Endothelial cell (in vitro differentiated cells): Measurements from ENCODE around the gene GLT8D1. TPM values are rescaled to one million over a fixed set of nuclear protein-coding genes. Genes with fewer than 3 reads are reported as not detected.
A peak's percentile ranks its signal among the peaks of the same experiment; 100 is the strongest.
"Not testable (repeated sequence)": the region's sequence is repeated elsewhere in the genome, so short reads cannot be mapped to it uniquely, and the experiment has no call there.

Source experiments
- DNase-seq: peaks from one replicate; pipeline ENCODE4 v3.0.0; 2021; ENCODE audit warnings: low spot score
- H3K27ac Mint-ChIP-seq: one replicate; pipeline ENCODE4 v1.8.0; 2021; ENCODE audit warnings: mixed read lengths, inconsistent platforms; ENCODE audit not compliant: unreplicated experiment
- H3K27me3 Mint-ChIP-seq: one replicate; pipeline ENCODE4 v1.8.0; 2021; ENCODE audit warnings: mild to moderate bottlenecking, moderate library complexity, mixed read lengths, inconsistent platforms; ENCODE audit not compliant: unreplicated experiment
- H3K36me3 Mint-ChIP-seq: one replicate; pipeline ENCODE4 v1.8.0; 2021; ENCODE audit warnings: mild to moderate bottlenecking, low read depth, mixed read lengths, inconsistent platforms; ENCODE audit not compliant: unreplicated experiment
- H3K4me1 Mint-ChIP-seq: one replicate; pipeline ENCODE4 v1.8.0; 2021; ENCODE audit warnings: mild to moderate bottlenecking, mixed read lengths, inconsistent platforms; ENCODE audit not compliant: unreplicated experiment
- H3K4me3 Mint-ChIP-seq: one replicate; pipeline ENCODE4 v1.8.0; 2021; ENCODE audit warnings: mild to moderate bottlenecking, mixed read lengths, inconsistent platforms; ENCODE audit not compliant: unreplicated experiment
- H3K9me3 Mint-ChIP-seq: one replicate; pipeline ENCODE4 v1.8.0; 2021; ENCODE audit warnings: mixed read lengths, inconsistent platforms; ENCODE audit not compliant: unreplicated experiment
- total RNA-seq: library from RNA; stranded (reverse); fragmentation: NEBNext Ultra II Directional; extraction: Animal tissue kit (Norgen Biotek cat#: 25700); gene quantifications from one replicate; pipeline ENCODE4 v1.2.1, GENCODE V29; 2021; ENCODE audit not compliant: unreplicated experiment
- TF ChIP-seq, protein P1 (sequence below): fragments of 200-600 bp; sonication (generic); IDR thresholded peaks from one replicate; pipeline ENCODE4 v1.5.0; 2021; ENCODE audit warnings: antibody characterized with exemption; ENCODE audit not compliant: unreplicated experiment

The GLT8D1 gene
- total RNA-seq, 1 donor from 2014 or later, result 54.7 TPM

- Mint-ChIP-seq H3K27ac (peak overlapping the region; percentile 36), H3K9me3 (no peaks in the 10 kb centered on the region), H3K36me3 (peaks cover 20% of the 10 kb centered on the region), H3K4me1 (peaks cover 20% of the 10 kb centered on the region), H3K27me3 (peaks cover 3% of the 10 kb centered on the region), H3K4me3 (no peak overlapping the region)
- TF ChIP-seq, protein P1, sequence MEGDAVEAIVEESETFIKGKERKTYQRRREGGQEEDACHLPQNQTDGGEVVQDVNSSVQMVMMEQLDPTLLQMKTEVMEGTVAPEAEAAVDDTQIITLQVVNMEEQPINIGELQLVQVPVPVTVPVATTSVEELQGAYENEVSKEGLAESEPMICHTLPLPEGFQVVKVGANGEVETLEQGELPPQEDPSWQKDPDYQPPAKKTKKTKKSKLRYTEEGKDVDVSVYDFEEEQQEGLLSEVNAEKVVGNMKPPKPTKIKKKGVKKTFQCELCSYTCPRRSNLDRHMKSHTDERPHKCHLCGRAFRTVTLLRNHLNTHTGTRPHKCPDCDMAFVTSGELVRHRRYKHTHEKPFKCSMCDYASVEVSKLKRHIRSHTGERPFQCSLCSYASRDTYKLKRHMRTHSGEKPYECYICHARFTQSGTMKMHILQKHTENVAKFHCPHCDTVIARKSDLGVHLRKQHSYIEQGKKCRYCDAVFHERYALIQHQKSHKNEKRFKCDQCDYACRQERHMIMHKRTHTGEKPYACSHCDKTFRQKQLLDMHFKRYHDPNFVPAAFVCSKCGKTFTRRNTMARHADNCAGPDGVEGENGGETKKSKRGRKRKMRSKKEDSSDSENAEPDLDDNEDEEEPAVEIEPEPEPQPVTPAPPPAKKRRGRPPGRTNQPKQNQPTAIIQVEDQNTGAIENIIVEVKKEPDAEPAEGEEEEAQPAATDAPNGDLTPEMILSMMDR, result no peak
- no peak for DNase-seq
Measured at GRCh38 chr3:52682016-52682415, 23.6 kb downstream of the GLT8D1 start.

DNA sequence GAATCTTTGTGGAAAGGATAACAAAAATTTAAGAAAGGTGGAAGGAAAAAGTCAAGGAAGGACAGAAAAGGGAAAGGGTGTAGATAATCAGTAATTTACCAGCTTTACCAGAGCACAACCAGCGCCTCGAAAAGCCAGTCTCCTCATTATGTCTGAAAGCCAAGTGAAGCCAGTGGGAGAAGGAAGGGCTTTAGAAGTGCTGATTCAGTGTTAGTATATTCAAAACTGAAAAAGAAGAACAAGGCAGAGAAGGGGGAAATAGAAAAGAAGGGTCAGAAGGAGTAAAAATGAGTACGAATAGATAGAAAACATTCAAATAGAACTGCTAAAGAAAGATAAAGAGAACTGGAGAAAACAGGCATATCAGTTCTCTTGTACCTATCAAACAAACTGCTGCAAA, 24.0 kb downstream of the GLT8D1 start:
- peak overlapping the region; percentile 0 for H3K27ac Mint-ChIP-seq
- peaks cover 24% of the 10 kb centered on the region for H3K36me3 Mint-ChIP-seq
- H3K4me1 Mint-ChIP-seq, result peaks cover 20% of the 10 kb centered on the region
- H3K27me3 Mint-ChIP-seq, result peaks cover 3% of the 10 kb centered on the region
- no peak overlapping the region for H3K4me3 Mint-ChIP-seq
- H3K9me3 Mint-ChIP-seq, result no peaks in the 10 kb centered on the region
- DNase-seq, result no peak
- TF ChIP-seq, protein P1, result no peak

DNA sequence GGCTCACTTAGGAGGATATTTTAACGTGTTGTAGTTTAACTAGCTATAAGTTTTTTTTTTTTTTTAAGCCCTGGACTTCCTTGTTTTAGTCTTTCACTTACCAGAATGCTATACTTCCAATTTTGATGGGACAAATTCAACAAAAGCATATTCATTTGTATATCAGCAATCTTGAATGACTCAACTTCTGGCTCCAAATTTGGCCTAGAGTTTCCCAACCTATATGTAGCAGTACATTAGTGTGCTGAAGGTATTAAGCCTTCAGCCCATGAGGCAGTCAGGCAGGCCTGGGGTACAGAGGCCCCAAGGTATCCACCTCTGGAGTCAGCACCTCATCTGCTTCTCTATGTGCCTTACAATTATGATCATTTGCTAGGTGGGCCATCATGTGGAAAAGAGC, 25.8 kb downstream of the GLT8D1 start:
- Mint-ChIP-seq H3K4me3 (no peak overlapping the region), H3K27ac (no peak overlapping the region), H3K4me1 (peaks cover 17% of the 10 kb centered on the region), H3K36me3 (peaks cover 29% of the 10 kb centered on the region), H3K27me3 (peaks cover 3% of the 10 kb centered on the region), H3K9me3 (no peaks in the 10 kb centered on the region)
- DNase-seq, result no peak
- TF ChIP-seq, protein P1, result no peak

GRCh38 chr3:52679199-52679538, 26.4 kb downstream of the GLT8D1 start:
- TF ChIP-seq, protein P1, result no peak
- Mint-ChIP-seq H3K27ac (peak overlapping the region; percentile 65), H3K4me1 (peaks cover 12% of the 10 kb centered on the region), H3K9me3 (no peaks in the 10 kb centered on the region), H3K4me3 (peak overlapping the region; percentile 56), H3K36me3 (peaks cover 29% of the 10 kb centered on the region), H3K27me3 (no peaks in the 10 kb centered on the region)
- no peak for DNase-seq

DNA sequence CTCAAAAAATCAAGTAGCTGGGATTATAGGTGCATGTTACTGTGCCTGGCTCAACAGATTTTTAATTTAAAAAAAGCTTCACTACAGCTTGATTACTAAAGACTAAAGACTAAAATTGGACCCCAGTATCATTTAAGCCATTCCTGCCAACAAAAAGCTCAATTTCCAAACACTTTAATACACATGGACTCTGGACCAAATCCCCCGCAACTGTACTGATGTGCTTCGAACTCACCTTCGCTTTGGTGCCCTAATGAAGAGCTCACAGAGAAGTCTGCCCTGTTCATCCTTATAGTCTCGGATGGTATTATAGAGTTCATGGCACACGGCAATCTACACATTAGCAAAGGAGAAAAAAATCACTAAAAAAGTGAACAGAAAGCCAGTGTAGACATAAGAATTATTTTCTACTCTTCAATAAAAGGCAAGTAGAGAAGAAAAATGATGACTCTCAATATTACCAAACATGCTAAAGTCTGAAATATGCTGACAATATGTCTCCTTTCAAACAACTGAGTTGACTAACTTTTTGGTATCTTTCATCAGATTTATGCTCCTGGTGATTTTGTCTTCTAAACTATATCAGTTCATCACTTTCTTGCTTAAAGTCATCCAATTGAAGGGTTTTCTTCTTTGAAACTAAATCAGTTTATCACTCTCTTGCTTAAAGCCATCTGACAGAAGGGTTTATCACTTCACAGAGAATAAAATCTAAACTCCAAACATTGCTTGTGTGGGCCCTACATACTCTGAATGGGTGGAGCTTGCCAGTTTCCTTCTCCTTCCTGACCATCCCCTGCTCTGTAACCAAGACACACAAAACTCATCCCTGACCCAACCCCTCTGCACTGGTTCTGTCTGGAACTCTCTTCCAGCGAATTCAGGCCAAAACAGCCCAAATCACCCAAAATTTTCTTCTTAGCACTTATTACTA, 27.1 kb downstream of the GLT8D1 start:
- no peak for DNase-seq
- Mint-ChIP-seq H3K27ac (peak overlapping the region; percentile 65), H3K36me3 (peaks cover 29% of the 10 kb centered on the region), H3K9me3 (no peaks in the 10 kb centered on the region), H3K4me1 (peaks cover 12% of the 10 kb centered on the region), H3K27me3 (no peaks in the 10 kb centered on the region), H3K4me3 (peak overlapping the region; percentile 56)
- TF ChIP-seq, protein P1, result no peak

- DNase-seq, H3K27me3 Mint-ChIP-seq, H3K9me3 Mint-ChIP-seq, H3K4me1 Mint-ChIP-seq: not testable (repeated sequence)
- H3K27ac Mint-ChIP-seq, result peak overlapping the region; percentile 65
- H3K36me3 Mint-ChIP-seq, result peaks cover 38% of the 10 kb centered on the region
- peak overlapping the region; percentile 34 for H3K4me3 Mint-ChIP-seq
Measured at GRCh38 chr3:52676201-52676600, 29.4 kb downstream of the GLT8D1 start.
